ENCODE measurements around the gene FYN. TPM values are rescaled to one million over a fixed set of nuclear protein-coding genes. Genes with fewer than 3 reads are reported as not detected.

The FYN gene
- total RNA-seq, 1 donor from 2014 or later: 51.6 TPM

GRCh38 chr6:111861431-111861885 lies 11.8 kb downstream of the FYN start:
- ATAC-seq: peak; percentile 41
- intact Hi-C loops (cut with micrococcal nuclease): no loop called here
- no peak for DNase-seq

GRCh38 chr6:111858347-111858746 lies 14.9 kb downstream of the FYN start:
- ATAC-seq (no peak), DNase-seq (no peak)
- intact Hi-C loops (cut with micrococcal nuclease): no loop called here

- ATAC-seq (peak; percentile 26), DNase-seq (no peak)
- intact Hi-C loops (cut with micrococcal nuclease): no loop called here
These were observed 15.4 kb downstream of the FYN start for GRCh38 chr6:111857674-111858337.

GRCh38 chr6:111855753-111856152 lies 17.5 kb downstream of the FYN start:
- no peak for ATAC-seq
- DNase-seq: no peak
- intact Hi-C loops (cut with micrococcal nuclease): no loop called here

- intact Hi-C loops (cut with micrococcal nuclease): no loop called here
- DNase-seq (no peak), ATAC-seq (no peak)
These were observed 18.6 kb downstream of the FYN start for GRCh38 chr6:111854683-111855082.

- peak; percentile 12 for ATAC-seq
- intact Hi-C loops (cut with micrococcal nuclease): no loop called here
These were observed 20.5 kb downstream of the FYN start for GRCh38 chr6:111852725-111853124.

GRCh38 chr6:111850295-111850937 lies 22.8 kb downstream of the FYN start:
- peak; percentile 58 for ATAC-seq
- intact Hi-C loops (cut with micrococcal nuclease): no loop called here
- DNase-seq: peak; percentile 73

More at GRCh38 chr6:111852725-111853124, 20.5 kb downstream of the FYN start:
- no peak for DNase-seq

GRCh38 chr6:111849298-111849697 lies 24.0 kb downstream of the FYN start:
- peak; percentile 37 for ATAC-seq
- intact Hi-C loops (cut with micrococcal nuclease): no loop called here
- no peak for DNase-seq

GRCh38 chr6:111848262-111848812 lies 24.9 kb downstream of the FYN start:
- peak; percentile 45 for ATAC-seq
- intact Hi-C loops (cut with micrococcal nuclease): no loop called here
- no peak for DNase-seq

- DNase-seq (peak; percentile 79), ATAC-seq (peak; percentile 66)
- intact Hi-C loops (cut with micrococcal nuclease): no loop called here
These were observed 26.5 kb downstream of the FYN start for GRCh38 chr6:111846492-111847409.

GRCh38 chr6:111846066-111846465 lies 27.2 kb downstream of the FYN start:
- DNase-seq (no peak), ATAC-seq (no peak)
- intact Hi-C loops (cut with micrococcal nuclease): no loop called here

- ATAC-seq (no peak), DNase-seq (no peak)
- intact Hi-C loops (cut with micrococcal nuclease): no loop called here
These were observed 27.8 kb downstream of the FYN start for GRCh38 chr6:111845441-111845871.

GRCh38 chr6:111844921-111845320 lies 28.3 kb downstream of the FYN start:
- DNase-seq (no peak), ATAC-seq (no peak)
- intact Hi-C loops (cut with micrococcal nuclease): no loop called here

- DNase-seq: no peak
- intact Hi-C loops (cut with micrococcal nuclease): no loop called here
- no peak for ATAC-seq
These were observed 28.9 kb downstream of the FYN start for GRCh38 chr6:111844376-111844775.

- DNase-seq: no peak
- peak; percentile 63 for ATAC-seq
- intact Hi-C loops (cut with micrococcal nuclease): no loop called here
These were observed 29.7 kb downstream of the FYN start for GRCh38 chr6:111843347-111844147.

GRCh38 chr6:111842891-111843290 lies 30.4 kb downstream of the FYN start:
- intact Hi-C loops (cut with micrococcal nuclease): no loop called here
- peak; percentile 23 for ATAC-seq
- DNase-seq: no peak

GRCh38 chr6:111842271-111842822 lies 30.9 kb downstream of the FYN start:
- ATAC-seq (no peak), DNase-seq (no peak)
- intact Hi-C loops (cut with micrococcal nuclease): no loop called here

- no peak for DNase-seq
- intact Hi-C loops (cut with micrococcal nuclease): no loop called here
- ATAC-seq: no peak
These were observed 31.4 kb downstream of the FYN start for GRCh38 chr6:111841822-111842221.
